Thyroid gland (tissue), 4 donors: ENCODE measurements around the gene MAMDC4. TPM values are rescaled to one million over a fixed set of nuclear protein-coding genes. Genes with fewer than 3 reads are reported as not detected.

Source experiments
- DNase-seq, 2 donors: peaks; one replicate each; pipeline ENCODE4 v3.0.0-alpha.2; 2019
- H3K27ac ChIP-seq, 3 donors: fragments of 200-600 bp; sonication (generic); 1 replicate in 2 of 3; 2 replicates in 1 of 3; pipeline ENCODE4 v1.5.1; 2016 to 2019; ENCODE audit warnings: mild to moderate bottlenecking in 1 of 3, moderate library complexity in 1 of 3
- H3K27me3 ChIP-seq: fragments of 200-600 bp; sonication (generic); one replicate; pipeline ENCODE4 v1.5.1; 2019
- H3K36me3 ChIP-seq, 2 donors: fragments of 200-600 bp; sonication (generic); one replicate each; pipeline ENCODE4 v1.5.1; 2016 to 2019
- H3K4me1 ChIP-seq, 2 donors: fragments of 200-600 bp; sonication (generic); one replicate each; pipeline ENCODE4 v1.5.1; 2017 to 2019
- H3K4me3 ChIP-seq, 3 donors: fragments of 200-600 bp; sonication (generic); replicated peaks in 1 of 3; 1 replicate in 2 of 3; 2 replicates in 1 of 3; pipeline ENCODE4 v1.5.1; 2016; ENCODE audit warnings: mild to moderate bottlenecking in 1 of 3
- H3K9me3 ChIP-seq: fragments of 200-600 bp; sonication (generic); one replicate; pipeline ENCODE4 v1.5.1; 2017
- POLR2A ChIP-seq, 2 donors: fragments of 450-650 bp; IDR thresholded peaks; one replicate each; pipeline ENCODE4 v1.6.1; 2017; ENCODE audit warnings: antibody characterized with exemption in 2 of 2, mild to moderate bottlenecking in 2 of 2, moderate library complexity in 1 of 2
- WGBS, 2 donors: methylation state at CpG; one replicate each; pipeline ENCODE4 v1.1.5; 2017; 5-methylcytosine and 5-hydroxymethylcytosine counted together
- intact Hi-C: fragments of 100-400 bp; cut with DNase I; formaldehyde crosslinking; loops from one replicate; pipeline ENCODE4 v1.15.1; 2023
- total RNA-seq, 4 donors: library from RNA; depleted of rRNA; stranded (reverse); fragments of >200 nt; gene quantifications; one replicate each; pipeline ENCODE4 v1.2.3, GENCODE V29; 2016
- TF ChIP-seq, protein P1 (sequence below), 6 experiments: fragments of 200-600 bp in 3 of 6; fragments of 450-650 bp in 3 of 6; sonication (generic) in 3 of 6; IDR thresholded peaks; one replicate each; pipeline ENCODE4 v1.5.1; 2016 to 2019; ENCODE audit warnings: antibody characterized with exemption in 6 of 6, mild to moderate bottlenecking in 2 of 6, inconsistent platforms in 1 of 6, moderate library complexity in 1 of 6

The MAMDC4 gene
- total RNA-seq, 4 donors from 2014 or later: 4.1 to 20.4 (median 9.0) TPM

DNA sequence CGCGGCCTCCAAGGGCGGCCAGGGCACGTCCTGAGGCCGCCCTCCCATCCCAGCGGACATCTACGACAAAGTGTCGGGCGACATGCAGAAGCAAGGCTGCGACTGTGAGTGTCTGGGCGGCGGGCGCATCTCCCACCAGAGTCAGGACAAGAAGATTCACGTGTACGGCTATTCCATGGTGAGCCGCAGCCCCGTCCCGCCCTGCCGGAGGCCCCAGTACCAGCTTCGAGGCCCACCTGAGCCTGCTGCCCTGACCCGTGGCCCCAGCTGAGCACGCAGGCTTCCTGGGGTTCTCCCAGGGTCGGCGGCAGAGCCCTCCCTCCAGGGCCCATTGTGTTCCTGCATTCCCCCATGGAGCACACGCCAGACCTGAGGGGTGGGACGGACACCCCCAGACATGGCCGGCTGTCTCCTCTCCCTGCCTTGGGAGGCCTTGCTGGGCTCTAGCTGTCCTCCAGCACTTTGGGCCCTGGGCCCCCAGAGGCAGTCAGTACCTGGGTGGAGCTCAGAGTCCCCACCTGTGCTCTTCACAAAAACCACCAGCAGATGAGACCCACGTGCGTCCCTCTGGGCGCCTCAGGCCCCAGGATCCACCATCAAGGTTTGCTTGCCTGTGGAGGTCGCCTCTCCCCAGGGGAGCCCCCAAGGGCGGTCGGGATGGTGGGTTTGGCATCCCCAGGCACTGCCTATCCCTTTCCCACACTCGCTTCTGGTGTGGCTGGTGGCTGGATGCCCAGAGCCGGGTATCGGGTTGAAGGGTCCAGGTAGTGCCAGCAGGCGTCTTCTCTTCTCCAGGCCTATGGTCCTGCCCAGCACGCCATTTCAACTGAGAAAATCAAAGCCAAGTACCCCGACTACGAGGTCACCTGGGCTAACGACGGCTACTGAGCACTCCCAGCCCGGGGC is 1.9 kb upstream of the MAMDC4 start:
- no peak for DNase-seq
- intact Hi-C loops: loop anchor here (5.0 to 10.0 kb wide), 2 partner anchors 92 to 185 kb away; partner anchors contain the start of genes FBXW5 and FUT7
- no peaks in the 10 kb centered on the region for H3K27me3 ChIP-seq
- TF ChIP-seq, protein P1, sequence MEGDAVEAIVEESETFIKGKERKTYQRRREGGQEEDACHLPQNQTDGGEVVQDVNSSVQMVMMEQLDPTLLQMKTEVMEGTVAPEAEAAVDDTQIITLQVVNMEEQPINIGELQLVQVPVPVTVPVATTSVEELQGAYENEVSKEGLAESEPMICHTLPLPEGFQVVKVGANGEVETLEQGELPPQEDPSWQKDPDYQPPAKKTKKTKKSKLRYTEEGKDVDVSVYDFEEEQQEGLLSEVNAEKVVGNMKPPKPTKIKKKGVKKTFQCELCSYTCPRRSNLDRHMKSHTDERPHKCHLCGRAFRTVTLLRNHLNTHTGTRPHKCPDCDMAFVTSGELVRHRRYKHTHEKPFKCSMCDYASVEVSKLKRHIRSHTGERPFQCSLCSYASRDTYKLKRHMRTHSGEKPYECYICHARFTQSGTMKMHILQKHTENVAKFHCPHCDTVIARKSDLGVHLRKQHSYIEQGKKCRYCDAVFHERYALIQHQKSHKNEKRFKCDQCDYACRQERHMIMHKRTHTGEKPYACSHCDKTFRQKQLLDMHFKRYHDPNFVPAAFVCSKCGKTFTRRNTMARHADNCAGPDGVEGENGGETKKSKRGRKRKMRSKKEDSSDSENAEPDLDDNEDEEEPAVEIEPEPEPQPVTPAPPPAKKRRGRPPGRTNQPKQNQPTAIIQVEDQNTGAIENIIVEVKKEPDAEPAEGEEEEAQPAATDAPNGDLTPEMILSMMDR (IDR thresholded peaks at IDR 0.05): no peak
- TF ChIP-seq POLR2A (IDR thresholded peaks at IDR 0.05): no peak
- no peaks in the 10 kb centered on the region for H3K9me3 ChIP-seq
- H3K27ac ChIP-seq: peak overlapping the region in 2 of 3 donors; percentile 84 to 88
- H3K36me3 ChIP-seq: peaks cover 7 to 10% of the 10 kb centered on the region in 2 donors
- WGBS, 2 donors: 49 to 71% methylated on average over 22 to 40 of the region's 43 CpGs
- H3K4me3 ChIP-seq: peak overlapping the region; percentile 15 to 54 (median 38)
- H3K4me1 ChIP-seq: peaks cover 16 to 31% of the 10 kb centered on the region in 2 donors

DNA sequence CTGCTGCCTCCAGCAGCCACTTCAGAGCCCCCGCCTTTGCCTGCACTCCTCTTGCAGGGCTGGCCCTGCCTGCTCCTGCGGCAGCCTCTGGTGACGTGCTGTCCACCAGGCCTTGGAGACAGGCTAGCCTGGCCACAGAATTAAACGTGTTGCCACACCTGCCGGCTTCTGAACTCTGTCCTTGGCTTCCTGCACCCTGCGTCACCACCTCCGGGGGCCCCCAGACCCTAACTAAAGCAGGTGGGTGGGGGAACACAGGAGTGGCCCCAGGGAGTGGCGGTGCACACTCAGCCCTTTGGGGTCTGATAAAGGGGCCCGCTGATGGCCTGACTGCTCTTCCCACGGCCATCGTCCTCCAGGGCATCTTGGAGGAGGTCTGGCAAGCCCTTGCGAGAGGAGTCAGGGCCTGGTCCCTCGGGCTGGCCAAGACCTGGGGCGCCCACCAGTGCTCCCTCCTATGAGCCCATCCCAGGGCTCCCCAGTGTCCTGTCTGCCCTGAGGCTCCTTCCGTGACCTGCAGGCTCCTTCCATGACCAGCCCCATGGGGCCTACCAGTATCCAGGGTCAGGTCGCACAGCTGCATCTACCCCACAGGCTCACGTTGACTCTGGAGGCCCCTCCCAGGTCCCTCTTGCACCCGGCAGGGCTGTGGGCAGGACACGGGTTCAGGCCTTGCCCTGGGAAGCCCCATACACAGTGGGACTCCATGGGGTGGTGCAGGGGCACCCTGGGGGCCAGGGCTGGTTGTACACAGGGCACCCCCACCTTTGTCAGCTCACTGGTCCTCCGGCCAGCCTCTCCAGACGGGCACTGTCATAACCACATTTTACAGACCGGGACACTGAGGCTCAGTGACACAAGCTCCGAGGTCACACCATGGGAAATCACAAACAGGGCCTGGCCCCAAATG is 1.0 kb upstream of the MAMDC4 start:
- H3K4me3 ChIP-seq: no peak overlapping the region
- DNase-seq: no peak
- no peaks in the 10 kb centered on the region for H3K9me3 ChIP-seq
- peaks cover 7 to 10% of the 10 kb centered on the region in 2 donors for H3K36me3 ChIP-seq
- peaks cover 16 to 26% of the 10 kb centered on the region in 2 donors for H3K4me1 ChIP-seq
- no peaks in the 10 kb centered on the region for H3K27me3 ChIP-seq
- intact Hi-C loops: no loop called here
- 87 to 95% methylated on average over 8 to 15 of the region's 23 CpGs for WGBS, 2 donors
- H3K27ac ChIP-seq: no peak overlapping the region
- TF ChIP-seq POLR2A (IDR thresholded peaks at IDR 0.05): no peak

- TF ChIP-seq, protein P1 (IDR thresholded peaks at IDR 0.05): no peak
- no peak for TF ChIP-seq POLR2A (IDR thresholded peaks at IDR 0.05)
- Histone ChIP-seq H3K27me3 (no peaks in the 10 kb centered on the region), H3K4me3 (no peak overlapping the region), H3K36me3 (peaks cover 7 to 10% of the 10 kb centered on the region in 2 donors), H3K9me3 (no peaks in the 10 kb centered on the region), H3K4me1 (peaks cover 9 to 12% of the 10 kb centered on the region in 2 donors), H3K27ac (no peak overlapping the region)
- 85 to 91% methylated on average over 13 to 17 of the region's 29 CpGs for WGBS, 2 donors
- intact Hi-C loops: no loop called here
- DNase-seq: no peak
These were observed 784 bp downstream of the MAMDC4 start for GRCh38 chr9:136852664-136853595.

GRCh38 chr9:136853596-136854112 is 1.5 kb downstream of the MAMDC4 start:
- WGBS, 2 donors: 89 to 91% methylated on average over 15 to 18 of the region's 18 CpGs
- no peak overlapping the region for H3K27ac ChIP-seq
- intact Hi-C loops: no loop called here

More at GRCh38 chr9:136853596-136854112, 1.5 kb downstream of the MAMDC4 start:
- Histone ChIP-seq H3K4me3 (no peak overlapping the region), H3K27me3 (no peaks in the 10 kb centered on the region), H3K4me1 (peaks cover 9 to 18% of the 10 kb centered on the region in 2 donors), H3K9me3 (no peaks in the 10 kb centered on the region), H3K36me3 (peaks cover 7 to 10% of the 10 kb centered on the region in 2 donors)
- no peak for TF ChIP-seq POLR2A (IDR thresholded peaks at IDR 0.05)
- TF ChIP-seq, protein P1 (IDR thresholded peaks at IDR 0.05): no peak
- DNase-seq: no peak
